H9 (cell line): ENCODE measurements around the gene NDOR1. TPM values are rescaled to one million over a fixed set of nuclear protein-coding genes. Genes with fewer than 3 reads are reported as not detected.

Experiments used
- DNase-seq: peaks from one replicate; pipeline ENCODE4 v3.0.0-alpha.2; 2017
- H2AFZ ChIP-seq: one replicate; pipeline ENCODE4 v1.6.1; 2013; ENCODE audit warnings: mild to moderate bottlenecking, low read length, control low read depth, moderate library complexity
- H2AK5ac ChIP-seq: 2 replicates; pipeline ENCODE4 v1.6.1; 2013; ENCODE audit warnings: low read length, control low read depth, mixed read lengths; ENCODE audit not compliant: insufficient read length
- H2BK120ac ChIP-seq: one replicate; pipeline ENCODE4 v1.6.1; 2013; ENCODE audit warnings: low read depth, mild to moderate bottlenecking, low read length, control low read depth, inconsistent platforms; ENCODE audit not compliant: poor library complexity, severe bottlenecking
- H2BK12ac ChIP-seq: 2 replicates; pipeline ENCODE4 v1.6.1; 2013; ENCODE audit warnings: low read length, control low read depth, mixed read lengths, low read depth; ENCODE audit not compliant: insufficient read length
- H2BK15ac ChIP-seq: 2 replicates; pipeline ENCODE4 v1.6.1; 2013; ENCODE audit warnings: low read depth, low read length, control low read depth
- H2BK20ac ChIP-seq: one replicate; pipeline ENCODE4 v1.6.1; 2013; ENCODE audit warnings: low read depth, mild to moderate bottlenecking, low read length, control low read depth, inconsistent platforms; ENCODE audit not compliant: poor library complexity, severe bottlenecking
- H2BK5ac ChIP-seq: 2 replicates; pipeline ENCODE4 v1.6.1; 2013; ENCODE audit warnings: low read length, control low read depth, mixed read lengths; ENCODE audit not compliant: insufficient read length
- H3K14ac ChIP-seq: 2 replicates; pipeline ENCODE4 v1.6.1; 2013; ENCODE audit warnings: low read length, control low read depth; ENCODE audit not compliant: insufficient read depth
- H3K18ac ChIP-seq: 2 replicates; pipeline ENCODE4 v1.6.1; 2013; ENCODE audit warnings: low read depth, mild to moderate bottlenecking, mixed read lengths, low read length, control low read depth; ENCODE audit not compliant: insufficient read length
- H3K23ac ChIP-seq: 2 replicates; pipeline ENCODE4 v1.6.1; 2013; ENCODE audit warnings: low read length, control low read depth, mixed read lengths, low read depth; ENCODE audit not compliant: insufficient read length
- H3K23me2 ChIP-seq: 2 replicates; pipeline ENCODE4 v1.6.1; 2013; ENCODE audit warnings: low read depth, mild to moderate bottlenecking, mixed read lengths, low read length, control low read depth; ENCODE audit not compliant: insufficient read length, poor library complexity, severe bottlenecking
- H3K27ac ChIP-seq: 2 replicates; pipeline ENCODE4 v1.5.1; 2013; ENCODE audit warnings: low read length, control low read depth, mixed read lengths, low read depth; ENCODE audit not compliant: insufficient read length
- H3K27me3 ChIP-seq: 2 replicates; pipeline ENCODE4 v1.6.1; 2013; ENCODE audit warnings: low read length, control low read depth, inconsistent platforms; ENCODE audit not compliant: insufficient read depth
- H3K4ac ChIP-seq: 2 replicates; pipeline ENCODE4 v1.6.1; 2013; ENCODE audit warnings: low read depth, mild to moderate bottlenecking, control low read depth, inconsistent platforms, low read length, moderate library complexity
- H3K4me1 ChIP-seq: 2 replicates; pipeline ENCODE4 v1.6.1; 2013; ENCODE audit warnings: low read length, control low read depth, inconsistent platforms; ENCODE audit not compliant: insufficient read depth
- H3K4me2 ChIP-seq: 2 replicates; pipeline ENCODE4 v1.6.1; 2013; ENCODE audit warnings: low read length, control low read depth, mixed read lengths; ENCODE audit not compliant: insufficient read length, insufficient read depth
- H3K56ac ChIP-seq: 2 replicates; pipeline ENCODE4 v1.6.1; 2013; ENCODE audit warnings: low read depth, mild to moderate bottlenecking, mixed read lengths, low read length, control low read depth; ENCODE audit not compliant: insufficient read length
- H3K79me1 ChIP-seq: 2 replicates; pipeline ENCODE4 v1.6.1; 2013; ENCODE audit warnings: low read depth, mild to moderate bottlenecking, moderate library complexity, low read length, control low read depth, inconsistent platforms; ENCODE audit not compliant: insufficient read depth, poor library complexity, severe bottlenecking
- H3K79me2 ChIP-seq: 2 replicates; pipeline ENCODE4 v1.6.1; 2013; ENCODE audit warnings: low read length, control low read depth, inconsistent platforms; ENCODE audit not compliant: insufficient read depth
- H3K9ac ChIP-seq: 2 replicates; pipeline ENCODE4 v1.6.1; 2013; ENCODE audit warnings: low read length, control low read depth, mixed read lengths; ENCODE audit not compliant: insufficient read length; ENCODE audit errors: extremely low read depth
- H3K9me3 ChIP-seq: one replicate; pipeline ENCODE4 v1.6.1; 2013; ENCODE audit warnings: low read depth, low read length, inconsistent platforms; ENCODE audit not compliant: control insufficient read depth
- H3T11ph ChIP-seq: one replicate; pipeline ENCODE4 v1.6.1; 2013; ENCODE audit warnings: mild to moderate bottlenecking, low read length, control low read depth, inconsistent platforms
- H4K20me1 ChIP-seq: one replicate; pipeline ENCODE4 v1.6.1; 2013; ENCODE audit not compliant: control insufficient read depth, insufficient read length, insufficient read depth
- H4K5ac ChIP-seq: 2 replicates; pipeline ENCODE4 v1.6.1; 2013; ENCODE audit warnings: low read depth, mild to moderate bottlenecking, mixed read lengths, low read length, control low read depth; ENCODE audit not compliant: insufficient read length
- H4K8ac ChIP-seq: replicated peaks from 2 replicates; pipeline ENCODE4 v1.6.1; 2013; ENCODE audit warnings: low read length, control low read depth, mixed read lengths, low read depth; ENCODE audit not compliant: insufficient read length
- H4K91ac ChIP-seq: 2 replicates; pipeline ENCODE4 v1.6.1; 2013; ENCODE audit warnings: low read depth, mild to moderate bottlenecking, moderate library complexity, mixed read lengths, low read length, control low read depth; ENCODE audit not compliant: insufficient read length
- H3K27ac Mint-ChIP-seq, 3 experiments: 2 replicates in 2 of 3; 3 replicates in 1 of 3; pipeline ENCODE4 v1.8.0; 2020 to 2021; ENCODE audit warnings: mixed read lengths in 3 of 3, mild to moderate bottlenecking in 1 of 3, moderate library complexity in 1 of 3
- H3K27me3 Mint-ChIP-seq: 2 replicates; pipeline ENCODE4 v1.8.0; 2021; ENCODE audit warnings: low read depth, mild to moderate bottlenecking, moderate library complexity, mixed read lengths
- H3K36me3 Mint-ChIP-seq, 3 experiments: 2 replicates in 2 of 3; 3 replicates in 1 of 3; pipeline ENCODE4 v1.8.0; 2020 to 2021; ENCODE audit warnings: low read depth in 3 of 3, mixed read lengths in 3 of 3; ENCODE audit not compliant: insufficient read depth in 1 of 3
- H3K4me1 Mint-ChIP-seq, 2 experiments: 2 replicates each; pipeline ENCODE4 v1.8.0; 2020; ENCODE audit warnings: mixed read lengths in 2 of 2
- H3K4me3 Mint-ChIP-seq, 2 experiments: 2 replicates in 1 of 2; 3 replicates in 1 of 2; pipeline ENCODE4 v1.8.0; 2020 to 2021; ENCODE audit warnings: mild to moderate bottlenecking in 2 of 2, mixed read lengths in 2 of 2, moderate library complexity in 1 of 2
- H3K9me3 Mint-ChIP-seq, 2 experiments: 2 replicates in 1 of 2; 3 replicates in 1 of 2; pipeline ENCODE4 v1.8.0; 2020; ENCODE audit warnings: mild to moderate bottlenecking in 2 of 2, mixed read lengths in 2 of 2, moderate library complexity in 1 of 2
- WGBS: extraction: QIAGEN DNeasy Blood & Tissue Kit; methylation state at CpG from one replicate; pipeline ENCODE4 v1.1.7; 2013; ENCODE audit warnings: missing lambda C conversion rate, low lambda C conversion rate, mixed read lengths; ENCODE audit not compliant: insufficient read length; ENCODE audit errors: extremely low coverage; 5-methylcytosine and 5-hydroxymethylcytosine counted together
- total RNA-seq: library from RNA; stranded (reverse); gene quantifications from 2 replicates; pipeline ENCODE4 v1.2.1, GENCODE V29; 2021
- TF ChIP-seq, protein P1 (sequence below): fragments of 200-600 bp; sonication (generic); conservative IDR thresholded peaks from 3 replicates; pipeline ENCODE4 v1.8.0; 2021; ENCODE audit warnings: antibody characterized with exemption, mild to moderate bottlenecking

The NDOR1 gene
- total RNA-seq, 1 experiment from 2014 or later, result 44.1 TPM

GRCh38 chr9:137175345-137175961, 30.0 kb upstream of the NDOR1 start:
- H3K79me1 ChIP-seq, result no peaks in the 10 kb centered on the region
- H4K20me1 ChIP-seq, result no peaks in the 10 kb centered on the region
- H2BK12ac ChIP-seq, result no peak overlapping the region
- WGBS, result no CpG with 5 or more reads among the region's 33 CpGs
- H2BK15ac ChIP-seq, result no peak overlapping the region
- no peak overlapping the region for H2BK120ac ChIP-seq
- H3K4ac ChIP-seq, result no peak overlapping the region
- H4K8ac ChIP-seq, result no peak overlapping the region
- peaks cover 3% of the 10 kb centered on the region; the same call in 1 of the 2 replicates for H3K27me3 ChIP-seq
- no peak overlapping the region for H4K5ac ChIP-seq
- TF ChIP-seq, protein P1, sequence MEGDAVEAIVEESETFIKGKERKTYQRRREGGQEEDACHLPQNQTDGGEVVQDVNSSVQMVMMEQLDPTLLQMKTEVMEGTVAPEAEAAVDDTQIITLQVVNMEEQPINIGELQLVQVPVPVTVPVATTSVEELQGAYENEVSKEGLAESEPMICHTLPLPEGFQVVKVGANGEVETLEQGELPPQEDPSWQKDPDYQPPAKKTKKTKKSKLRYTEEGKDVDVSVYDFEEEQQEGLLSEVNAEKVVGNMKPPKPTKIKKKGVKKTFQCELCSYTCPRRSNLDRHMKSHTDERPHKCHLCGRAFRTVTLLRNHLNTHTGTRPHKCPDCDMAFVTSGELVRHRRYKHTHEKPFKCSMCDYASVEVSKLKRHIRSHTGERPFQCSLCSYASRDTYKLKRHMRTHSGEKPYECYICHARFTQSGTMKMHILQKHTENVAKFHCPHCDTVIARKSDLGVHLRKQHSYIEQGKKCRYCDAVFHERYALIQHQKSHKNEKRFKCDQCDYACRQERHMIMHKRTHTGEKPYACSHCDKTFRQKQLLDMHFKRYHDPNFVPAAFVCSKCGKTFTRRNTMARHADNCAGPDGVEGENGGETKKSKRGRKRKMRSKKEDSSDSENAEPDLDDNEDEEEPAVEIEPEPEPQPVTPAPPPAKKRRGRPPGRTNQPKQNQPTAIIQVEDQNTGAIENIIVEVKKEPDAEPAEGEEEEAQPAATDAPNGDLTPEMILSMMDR, result peak; percentile 56
- H3K56ac ChIP-seq, result no peak overlapping the region
- H3K4me1 Mint-ChIP-seq, result peaks cover 2 to 9% of the 10 kb centered on the region in 2 experiments
- no peaks in the 10 kb centered on the region for H3K4me1 ChIP-seq
- no peak overlapping the region for H3T11ph ChIP-seq
- H3K9me3 ChIP-seq, result no peaks in the 10 kb centered on the region
- H2BK20ac ChIP-seq, result no peak overlapping the region
- H3K79me2 ChIP-seq, result no peaks in the 10 kb centered on the region
- H3K9ac ChIP-seq, result no peak overlapping the region
- no peak overlapping the region for H3K27ac Mint-ChIP-seq
- no peak overlapping the region for H3K18ac ChIP-seq
- no peaks in the 10 kb centered on the region for H3K9me3 Mint-ChIP-seq
- peak; percentile 59 for DNase-seq
- H2AK5ac ChIP-seq, result no peak overlapping the region
- H3K36me3 Mint-ChIP-seq, result peaks cover 2 to 14% (median 5%) of the 10 kb centered on the region in 3 experiments; a peak in 5 of 7 replicates
- H2AFZ ChIP-seq, result no peak overlapping the region
- no peak overlapping the region for H2BK5ac ChIP-seq
- no peak overlapping the region for H3K4me2 ChIP-seq
- H3K23ac ChIP-seq, result no peak overlapping the region
- H3K4me3 Mint-ChIP-seq, result peak overlapping the region in 1 of 2 experiments; percentile 21; a peak in 1 of 5 replicates
- no peak overlapping the region for H3K14ac ChIP-seq
- H3K27ac ChIP-seq, result no peak overlapping the region
- H3K27me3 Mint-ChIP-seq, result peaks cover 54% of the 10 kb centered on the region
- no peak overlapping the region for H4K91ac ChIP-seq
- no peaks in the 10 kb centered on the region for H3K23me2 ChIP-seq
